Endothelial cell of umbilical vein (primary cell): ENCODE data around the gene TMEM81. TPM values are rescaled to one million over a fixed set of nuclear protein-coding genes. Genes with fewer than 3 reads are reported as not detected.

Experiments
- BruUV-seq: library from RNA; stranded (reverse); fragments of 400-500 nt; replicated peaks from 2 replicates; lab custom pipeline; 2021; lab: Mats Ljungman, UMichigan
- CTCF ChIA-PET: fragments of 300-600, 350-600 bp; sonication (Branson Sonifier 250); formaldehyde crosslinking; loops from one replicate; lab custom pipeline; 2021; ENCODE audit warnings: antibody characterized with exemption, inconsistent platforms; lab: Charles Lee
- POLR2A ChIA-PET: fragments of 300-600, 350-600 bp; sonication (Branson Sonifier 250); formaldehyde crosslinking; loops from one replicate; lab custom pipeline; 2021; ENCODE audit warnings: antibody characterized with exemption, inconsistent platforms; lab: Charles Lee
- DNase-seq: peaks from one replicate; pipeline ENCODE4 v3.0.0-alpha.2; 2011; ENCODE audit warnings: low read depth, low spot score
- FAIRE-seq: peaks from 2 replicates; lab custom pipeline; 2011; peaks lifted over from hg19 to GRCh38; lab: Jason Lieb, UNC
- H2AFZ ChIP-seq: 2 replicates; pipeline ENCODE4 v1.6.0; 2012; ENCODE audit warnings: low read depth, low read length, control low read depth, inconsistent platforms
- H3K27ac ChIP-seq: 2 replicates; pipeline ENCODE4 v1.5.1; 2011; ENCODE audit warnings: low read depth, mild to moderate bottlenecking, control low read depth, low read length, moderate library complexity; ENCODE audit not compliant: insufficient read depth
- H3K27me3 ChIP-seq, 2 experiments: 2 replicates each; pipeline versions ENCODE4 v1.6.0 to v1.6.1; 2011; ENCODE audit warnings: low read length in 2 of 2, mixed read lengths in 1 of 2; ENCODE audit not compliant: control insufficient read depth in 2 of 2, insufficient read depth in 2 of 2
- H3K36me3 ChIP-seq, 2 experiments: 2 replicates in 1 of 2; 3 replicates in 1 of 2; pipeline ENCODE4 v1.5.1; 2011; ENCODE audit warnings: low read length in 2 of 2, mild to moderate bottlenecking in 1 of 2, moderate library complexity in 1 of 2; ENCODE audit not compliant: control insufficient read depth in 2 of 2, insufficient read depth in 2 of 2; ENCODE audit errors: extremely low read depth in 1 of 2
- H3K4me1 ChIP-seq: 3 replicates; pipeline ENCODE4 v1.5.1; 2011; ENCODE audit warnings: mild to moderate bottlenecking, low read length; ENCODE audit not compliant: control insufficient read depth, insufficient read depth; ENCODE audit errors: extremely low read depth
- H3K4me2 ChIP-seq: 2 replicates; pipeline ENCODE4 v1.6.1; 2011; ENCODE audit warnings: low read length, control low read depth, mixed read lengths; ENCODE audit not compliant: insufficient read depth
- H3K4me3 ChIP-seq, 3 experiments: fragments of 200-600 bp in 1 of 3; sonication (generic), shearing (Covaris generic) in 1 of 3; replicated peaks in 1 of 3; 2 replicates each; pipeline ENCODE4 v1.5.1; 2011 to 2016; ENCODE audit warnings: control low read depth in 3 of 3, low read length in 3 of 3, mild to moderate bottlenecking in 2 of 3, inconsistent platforms in 1 of 3, low read depth in 1 of 3, moderate library complexity in 1 of 3; ENCODE audit not compliant: insufficient read depth in 1 of 3
- H3K79me2 ChIP-seq: 2 replicates; pipeline ENCODE4 v1.6.0; 2012; ENCODE audit warnings: low read length, inconsistent platforms; ENCODE audit not compliant: control insufficient read depth, insufficient read depth
- H3K9ac ChIP-seq: replicated peaks from 2 replicates; pipeline ENCODE3; 2011; ENCODE audit warnings: low read length, control low read depth; ENCODE audit not compliant: insufficient read depth; ENCODE audit errors: extremely low read depth
- H3K9me1 ChIP-seq: replicated peaks from 3 replicates; pipeline ENCODE4 v1.6.0; 2011; ENCODE audit warnings: mild to moderate bottlenecking, low read length; ENCODE audit not compliant: control insufficient read depth, insufficient read depth; ENCODE audit errors: extremely low read depth
- H3K9me3 ChIP-seq: replicated peaks from 2 replicates; pipeline ENCODE4 v1.5.1; 2012; ENCODE audit warnings: low read length, inconsistent platforms; ENCODE audit not compliant: control insufficient read depth, insufficient read depth
- H4K20me1 ChIP-seq: replicated peaks from 2 replicates; pipeline ENCODE3; 2011; ENCODE audit warnings: mild to moderate bottlenecking, low read length; ENCODE audit not compliant: control insufficient read depth, insufficient read depth; ENCODE audit errors: extremely low read depth
- CTCF ChIP-seq, 2 donors: IDR thresholded peaks; 1 replicate in 1 of 2; 2 replicates in 1 of 2; pipeline ENCODE4 v1.5.1; 2011; ENCODE audit warnings: low read length in 2 of 2, mild to moderate bottlenecking in 2 of 2, moderate library complexity in 2 of 2, control low read depth in 1 of 2, inconsistent platforms in 1 of 2, low read depth in 1 of 2; ENCODE audit not compliant: insufficient read depth in 1 of 2; ENCODE audit errors: extremely low read depth in 1 of 2
- GATA2 ChIP-seq: IDR thresholded peaks from 2 replicates; pipeline ENCODE4 v1.7.0; 2011; ENCODE audit warnings: low read depth, mild to moderate bottlenecking, moderate library complexity, mixed read lengths, low read length; ENCODE audit not compliant: insufficient read length, insufficient read depth
- MAX ChIP-seq: IDR thresholded peaks from 2 replicates; pipeline ENCODE4 v1.6.1; 2011; ENCODE audit not compliant: insufficient read depth, insufficient read length
- MYC ChIP-seq: IDR thresholded peaks from one replicate; pipeline ENCODE4 v1.6.1; 2011; ENCODE audit warnings: mild to moderate bottlenecking, low read depth, low read length
- dilution Hi-C: fragments of 300-500 bp; cut with MboI; formaldehyde crosslinking; loops from one replicate; pipeline ENCODE4 v1.15.0; 2019; ENCODE audit warnings: low sequenced_read_pairs; ENCODE audit not compliant: extremely low pct_ligation_motif_present
- intact Hi-C: fragments of 100-400 bp; cut with micrococcal nuclease; formaldehyde crosslinking; loops from one replicate; pipeline ENCODE4 v1.10.0; 2022
- polyA plus RNA-seq, 4 experiments: library from polyadenylated mRNA; depleted of rRNA in 3 of 4; stranded (reverse) in 3 of 4; unstranded in 1 of 4; fragments of >200 nt; gene quantifications; 2 replicates each; pipeline versions ENCODE4 v1.2.1 to v1.2.3, GENCODE V29; 2011 to 2012; ENCODE audit warnings: missing spikeins in 1 of 4
- total RNA-seq: library from RNA; stranded (reverse); gene quantifications from 2 replicates; pipeline ENCODE4 v1.2.3, GENCODE V29; 2021

Gene TMEM81
- total and polyA plus RNA-seq, 2 donors (not counting 3 experiments of a cell fraction or from before 2014, with no cell fraction given): 1.5 to 2.9 TPM

- ChIA-PET POLR2A (no interaction called here), CTCF (interaction anchor here (2.6 kb wide), 1 partner anchor 26 kb away, joined by 13 read pairs; no protein-coding TSS in a partner anchor)
Observed at GRCh38 chr1:205088341-205088740, 4.1 kb upstream of the TMEM81 start.

More at GRCh38 chr1:205088341-205088740, 4.1 kb upstream of the TMEM81 start:
- Histone ChIP-seq H3K79me2 (no peaks in the 10 kb centered on the region), H3K36me3 (peaks cover 6 to 8% of the 10 kb centered on the region in 2 experiments), H3K9me3 (no peaks in the 10 kb centered on the region), H3K27ac (no peak overlapping the region), H3K4me1 (no peaks in the 10 kb centered on the region), H3K4me2 (no peak overlapping the region), H3K4me3 (no peak overlapping the region), H3K27me3 (no peaks in the 10 kb centered on the region), H3K9me1 (no peaks in the 10 kb centered on the region), H3K9ac (no peak overlapping the region), H4K20me1 (no peaks in the 10 kb centered on the region), H2AFZ (no peak overlapping the region)
- intact Hi-C loops (no loop called here), dilution Hi-C loops (no loop called here)
- no TSS peak for BruUV-seq
- TF ChIP-seq MAX (no peak), GATA2 (no peak), MYC (no peak), CTCF (IDR thresholded peaks at IDR 0.05; ENCODE audit: extremely low read depth in 1 of 2, insufficient read depth in 1 of 2, low read depth in 1 of 2, low read length in 2 of 2) (no peak)
- no peak for DNase-seq
- FAIRE-seq: peak; percentile 21
